ENCODE data around the gene FDXACB1. TPM values are rescaled to one million over a fixed set of nuclear protein-coding genes. Genes with fewer than 3 reads are reported as not detected.

Gene FDXACB1
- total RNA-seq, 4 donors from 2014 or later: 3.5 to 5.6 (median 3.9) TPM

DNA sequence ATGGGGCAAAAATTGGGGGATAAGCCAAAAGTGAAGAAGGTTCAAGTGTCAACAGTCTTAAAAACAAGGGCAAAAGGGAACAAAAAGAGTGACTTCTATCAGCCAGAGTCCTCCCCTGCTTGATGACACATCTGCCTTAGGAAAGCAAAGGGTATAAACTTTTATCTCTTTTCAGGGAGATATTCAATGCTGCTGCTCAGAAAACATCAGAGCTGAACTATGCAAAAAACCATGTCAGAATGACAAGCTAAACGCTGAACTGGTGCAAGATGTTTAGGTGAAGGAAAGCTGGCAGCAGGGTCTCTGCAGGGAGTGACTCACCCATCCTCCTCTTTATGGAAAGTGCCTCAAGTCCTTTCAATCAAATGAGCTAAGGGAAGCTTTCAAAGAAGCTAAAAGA is 32.3 kb downstream of the FDXACB1 start:
- no peak for TF ChIP-seq EP300 (IDR thresholded peaks at IDR 0.05)
- TF ChIP-seq CTCF (IDR thresholded peaks at IDR 0.05): no peak
- no peak for TF ChIP-seq POLR2AphosphoS5 (IDR thresholded peaks at IDR 0.05)
- TF ChIP-seq POLR2A (IDR thresholded peaks at IDR 0.05): no peak
- Histone ChIP-seq H3K4me3 (no peak overlapping the region), H3K36me3 (peaks cover 62% of the 10 kb centered on the region), H3K27me3 (no peaks in the 10 kb centered on the region), H3K27ac (no peak overlapping the region), H3K9me3 (no peaks in the 10 kb centered on the region), H3K4me1 (no peaks in the 10 kb centered on the region)
- WGBS: 35% methylated on average over 1 of the region's 1 CpG
- no peak for DNase-seq (ENCODE audit: low spot score in 2 of 2)

GRCh38 chr11:111846063-111846462 is 32.9 kb downstream of the FDXACB1 start:
- WGBS: 97% methylated on average over 2 of the region's 2 CpGs
- TF ChIP-seq EP300 (IDR thresholded peaks at IDR 0.05) (no peak), POLR2A (IDR thresholded peaks at IDR 0.05) (no peak), CTCF (IDR thresholded peaks at IDR 0.05) (no peak), POLR2AphosphoS5 (IDR thresholded peaks at IDR 0.05) (no peak)
- Histone ChIP-seq H3K4me3 (no peak overlapping the region), H3K27ac (no peak overlapping the region), H3K27me3 (no peaks in the 10 kb centered on the region), H3K4me1 (no peaks in the 10 kb centered on the region), H3K36me3 (peaks cover 62% of the 10 kb centered on the region), H3K9me3 (no peaks in the 10 kb centered on the region)
- DNase-seq (ENCODE audit: low spot score in 2 of 2): no peak

- H3K27ac ChIP-seq: no peak overlapping the region
- TF ChIP-seq EP300 (IDR thresholded peaks at IDR 0.05) (no peak), CTCF (IDR thresholded peaks at IDR 0.05) (no peak), POLR2AphosphoS5 (IDR thresholded peaks at IDR 0.05) (no peak), POLR2A (IDR thresholded peaks at IDR 0.05) (no peak)
- H3K27me3 ChIP-seq: no peaks in the 10 kb centered on the region
- no peak overlapping the region for H3K4me3 ChIP-seq
- H3K36me3 ChIP-seq: peaks cover 62% of the 10 kb centered on the region
- WGBS: 83% methylated on average over 7 of the region's 7 CpGs
- no peaks in the 10 kb centered on the region for H3K4me1 ChIP-seq
- no peak for DNase-seq (ENCODE audit: low spot score in 2 of 2)
- no peaks in the 10 kb centered on the region for H3K9me3 ChIP-seq
Measured at GRCh38 chr11:111845276-111846028, 33.5 kb downstream of the FDXACB1 start.

DNA sequence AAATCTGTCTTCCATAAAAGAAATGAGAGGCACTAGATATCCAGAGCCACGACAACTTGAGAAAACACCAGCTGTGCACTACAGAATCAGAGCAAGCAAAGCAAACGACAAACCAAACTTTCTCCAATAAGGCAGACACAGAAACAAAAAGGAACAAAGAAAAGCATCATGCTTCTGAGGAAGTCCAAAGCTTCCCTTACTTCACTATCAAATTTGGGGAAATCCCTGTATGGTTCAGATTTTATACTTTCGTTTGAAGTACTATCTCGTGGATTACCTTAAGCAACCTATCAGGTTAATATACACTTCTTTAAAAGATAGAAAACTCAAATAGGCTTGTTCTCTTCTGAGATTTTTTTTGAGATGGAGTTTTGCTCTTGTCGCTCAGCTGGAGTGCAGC is 35.3 kb downstream of the FDXACB1 start:
- Histone ChIP-seq H3K4me1 (no peaks in the 10 kb centered on the region), H3K27me3 (no peaks in the 10 kb centered on the region), H3K4me3 (no peak overlapping the region), H3K9me3 (no peaks in the 10 kb centered on the region), H3K27ac (no peak overlapping the region), H3K36me3 (peaks cover 46% of the 10 kb centered on the region)
- WGBS: 92% methylated on average over 5 of the region's 5 CpGs
- TF ChIP-seq POLR2AphosphoS5 (IDR thresholded peaks at IDR 0.05) (no peak), POLR2A (IDR thresholded peaks at IDR 0.05) (no peak), EP300 (IDR thresholded peaks at IDR 0.05) (no peak), CTCF (IDR thresholded peaks at IDR 0.05) (no peak)
- no peak for DNase-seq (ENCODE audit: low spot score in 2 of 2)

DNA sequence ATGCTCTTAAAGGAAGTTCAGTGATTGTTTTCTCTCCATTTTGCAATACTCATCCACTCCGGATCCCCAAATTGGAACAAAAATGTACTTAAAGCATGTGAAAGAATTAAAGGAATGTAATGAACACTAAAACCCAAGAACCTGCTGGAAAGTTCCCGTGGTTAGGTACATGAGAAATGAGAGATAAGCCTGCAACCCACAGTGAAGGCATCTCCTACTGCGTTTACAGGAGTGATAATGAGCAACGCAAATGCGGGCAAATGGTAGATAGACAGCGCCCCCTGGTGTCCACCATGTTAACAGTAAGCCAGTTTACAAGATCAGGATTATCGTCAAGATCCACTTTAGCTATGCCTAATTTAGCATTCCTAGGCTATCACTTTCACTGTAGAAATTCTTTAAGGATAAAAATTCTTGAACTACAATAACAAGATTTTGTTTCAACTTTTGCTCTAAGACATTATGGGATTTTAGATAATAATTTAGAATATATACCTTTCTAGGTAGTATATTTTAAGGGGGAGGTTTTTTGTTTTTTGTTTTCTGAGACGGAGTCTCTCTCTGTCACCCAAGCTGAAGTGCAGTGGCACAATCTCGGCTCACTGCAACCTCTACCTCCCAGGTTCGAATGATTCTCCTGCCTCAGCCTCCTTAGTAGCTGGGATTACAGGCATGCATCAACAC is 37.5 kb downstream of the FDXACB1 start:
- TF ChIP-seq CTCF (IDR thresholded peaks at IDR 0.05) (peak; percentile 74 to 87), EP300 (IDR thresholded peaks at IDR 0.05) (no peak), POLR2A (IDR thresholded peaks at IDR 0.05) (no peak), POLR2AphosphoS5 (IDR thresholded peaks at IDR 0.05) (no peak)
- H3K4me1 ChIP-seq: no peaks in the 10 kb centered on the region
- no peak overlapping the region for H3K27ac ChIP-seq
- WGBS: 26% methylated on average over 10 of the region's 10 CpGs
- peaks cover 40% of the 10 kb centered on the region for H3K36me3 ChIP-seq
- peak; percentile 94 to 97 for DNase-seq (ENCODE audit: low spot score in 2 of 2)
- H3K27me3 ChIP-seq: no peaks in the 10 kb centered on the region
- no peaks in the 10 kb centered on the region for H3K9me3 ChIP-seq
- H3K4me3 ChIP-seq: no peak overlapping the region

Data from suprapubic skin (tissue), 4 donors.